Sigmoid colon (tissue), 7 donors: ENCODE data around the gene SDK2. TPM values are rescaled to one million over a fixed set of nuclear protein-coding genes. Genes with fewer than 3 reads are reported as not detected.

Experiments used
- DNase-seq: peaks from one replicate; pipeline ENCODE4 v3.0.0-alpha.2; 2019
- H3K27ac ChIP-seq, 4 donors: fragments of 200-600 bp; sonication (generic); one replicate each; pipeline ENCODE4 v1.5.1; 2016 to 2019; ENCODE audit warnings: mild to moderate bottlenecking in 1 of 4
- H3K27me3 ChIP-seq, 3 donors: fragments of 200-600 bp; sonication (generic); one replicate each; pipeline ENCODE4 v1.5.1; 2019; ENCODE audit warnings: mild to moderate bottlenecking in 1 of 3
- H3K36me3 ChIP-seq, 4 donors: fragments of 200-600 bp; sonication (generic); one replicate each; pipeline ENCODE4 v1.5.1; 2016 to 2019
- H3K4me1 ChIP-seq, 4 donors: fragments of 200-600 bp; sonication (generic); one replicate each; pipeline ENCODE4 v1.5.1; 2017 to 2019
- H3K4me3 ChIP-seq, 4 donors: fragments of 200-600 bp; sonication (generic); one replicate each; pipeline ENCODE4 v1.5.1; 2017 to 2019; ENCODE audit warnings: mild to moderate bottlenecking in 2 of 4, moderate library complexity in 1 of 4
- H3K9me3 ChIP-seq, 4 donors: fragments of 200-600 bp in 3 of 4; sonication (generic) in 3 of 4; one replicate each; pipeline versions ENCODE4 v1.5.1 to v1.6.1; 2013 to 2019
- CTCF ChIP-seq, 4 experiments: fragments of 450-650 bp in 3 of 4; fragments of 200-600 bp in 1 of 4; IDR thresholded peaks; one replicate each; pipeline ENCODE4 v1.5.1; 2016 to 2019; ENCODE audit warnings: antibody characterized with exemption in 4 of 4, mild to moderate bottlenecking in 3 of 4, moderate library complexity in 2 of 4
- EP300 ChIP-seq, 4 donors: sonication (generic); formaldehyde crosslinking; IDR thresholded peaks; one replicate each; pipeline ENCODE4 v1.6.1; 2017; ENCODE audit warnings: antibody characterized with exemption in 4 of 4
- POLR2A ChIP-seq, 2 donors: fragments of 450-650 bp; IDR thresholded peaks; one replicate each; pipeline ENCODE4 v1.6.1; 2016; ENCODE audit warnings: antibody characterized with exemption in 2 of 2, mild to moderate bottlenecking in 2 of 2, moderate library complexity in 2 of 2
- POLR2AphosphoS5 ChIP-seq, 4 donors: sonication (generic); formaldehyde crosslinking; IDR thresholded peaks; one replicate each; pipeline ENCODE4 v1.6.1; 2017; ENCODE audit warnings: antibody characterized with exemption in 4 of 4
- WGBS, 2 donors: extraction: QIAGEN DNeasy Blood & Tissue Kit; methylation state at CpG; one replicate each; pipeline ENCODE4 v1.1.7; 2013; 5-methylcytosine and 5-hydroxymethylcytosine counted together
- intact Hi-C: fragments of 100-400 bp; cut with DNase I; formaldehyde crosslinking; loops from one replicate; pipeline ENCODE4 v1.15.1; 2023
- polyA plus RNA-seq, 3 donors: library from polyadenylated mRNA; stranded (reverse); fragments of 200-250 nt; gene quantifications; one replicate each; pipeline ENCODE4 v1.2.3, GENCODE V29; 2013
- total RNA-seq, 4 donors: library from RNA; depleted of rRNA; stranded (reverse); fragments of >200 nt; gene quantifications; one replicate each; pipeline ENCODE4 v1.1.0, GENCODE V29; 2016
- donor health status: healthy with polysubstance abuse.
- donor health status: Bipolar disorder and iron deficiency.
- donor health status: healthy.

SDK2 gene
- total and polyA plus RNA-seq, 7 donors, result under 0.01 to 1.9 (median 0.71) TPM

GRCh38 chr17:73323409-73324159, 320.7 kb downstream of the SDK2 start:
- Histone ChIP-seq H3K27me3 (no peaks in the 10 kb centered on the region), H3K9me3 (no peaks in the 10 kb centered on the region), H3K27ac (no peak overlapping the region), H3K4me1 (peaks cover 0 to 15% (median 12%) of the 10 kb centered on the region in 4 donors), H3K4me3 (no peak overlapping the region), H3K36me3 (no peaks in the 10 kb centered on the region)
- 60 to 64% methylated on average over 5 of the region's 5 CpGs for WGBS, 2 donors
- DNase-seq, result no peak
- intact Hi-C loops, result no loop called here
- TF ChIP-seq EP300 (IDR thresholded peaks at IDR 0.05) (no peak), POLR2A (IDR thresholded peaks at IDR 0.05) (no peak), CTCF (IDR thresholded peaks at IDR 0.05) (no peak), POLR2AphosphoS5 (IDR thresholded peaks at IDR 0.05) (no peak)

DNA sequence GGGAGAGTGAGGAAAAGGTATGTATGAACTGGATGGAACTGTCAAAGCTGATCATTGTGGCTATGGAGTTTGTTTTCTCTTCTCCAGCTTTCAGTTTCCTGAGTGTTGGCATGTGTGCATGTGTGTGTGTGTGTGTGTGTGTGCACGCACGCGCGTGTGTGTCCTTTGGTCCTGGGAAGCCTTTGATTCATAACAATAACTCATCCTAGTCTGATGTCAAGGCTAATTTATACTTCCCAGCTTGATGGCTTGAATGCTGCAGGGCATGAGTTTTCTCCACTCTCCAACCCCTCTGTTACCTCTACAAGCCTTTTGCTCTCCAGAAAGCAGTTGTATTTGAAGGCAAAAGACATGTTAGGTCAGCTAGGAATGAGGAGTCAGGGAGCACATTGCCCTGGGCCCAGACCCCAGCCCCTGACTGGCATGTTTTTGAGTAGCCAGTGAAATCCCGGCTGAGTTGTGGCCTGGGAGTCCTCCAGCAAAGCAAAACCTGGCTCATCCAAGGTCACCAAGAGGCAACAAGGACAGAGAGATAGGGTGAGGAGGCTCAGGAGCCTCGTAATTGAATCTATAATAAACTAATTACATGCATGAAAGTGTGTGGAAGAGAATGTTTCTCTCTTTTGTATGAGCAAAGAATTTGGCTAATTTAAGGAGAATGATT, 323.5 kb downstream of the SDK2 start:
- no peak for DNase-seq
- H3K9me3 ChIP-seq, result no peaks in the 10 kb centered on the region
- no peak for TF ChIP-seq EP300 (IDR thresholded peaks at IDR 0.05)
- no peak for TF ChIP-seq CTCF (IDR thresholded peaks at IDR 0.05)
- TF ChIP-seq POLR2A (IDR thresholded peaks at IDR 0.05), result no peak
- no peak for TF ChIP-seq POLR2AphosphoS5 (IDR thresholded peaks at IDR 0.05)
- H3K36me3 ChIP-seq, result no peaks in the 10 kb centered on the region
- peaks cover 0 to 29% (median 25%) of the 10 kb centered on the region in 4 donors for H3K4me1 ChIP-seq
- 70 to 72% methylated on average over 6 of the region's 6 CpGs for WGBS, 2 donors
- H3K27ac ChIP-seq, result peak overlapping the region in 2 of 4 donors; percentile 11 to 43
- intact Hi-C loops, result no loop called here
- H3K4me3 ChIP-seq, result no peak overlapping the region
- no peaks in the 10 kb centered on the region for H3K27me3 ChIP-seq

GRCh38 chr17:73319766-73320165, 324.5 kb downstream of the SDK2 start:
- TF ChIP-seq CTCF (IDR thresholded peaks at IDR 0.05) (no peak), POLR2A (IDR thresholded peaks at IDR 0.05) (no peak), EP300 (IDR thresholded peaks at IDR 0.05) (no peak), POLR2AphosphoS5 (IDR thresholded peaks at IDR 0.05) (no peak)
- intact Hi-C loops, result no loop called here
- no peak overlapping the region for H3K27ac ChIP-seq
- WGBS, 2 donors, result 86 to 91% methylated on average over 3 of the region's 3 CpGs
- H3K4me3 ChIP-seq, result no peak overlapping the region
- no peaks in the 10 kb centered on the region for H3K9me3 ChIP-seq
- no peaks in the 10 kb centered on the region for H3K27me3 ChIP-seq
- peaks cover 0 to 20% (median 16%) of the 10 kb centered on the region in 4 donors for H3K4me1 ChIP-seq
- DNase-seq, result no peak
- no peaks in the 10 kb centered on the region for H3K36me3 ChIP-seq

DNA sequence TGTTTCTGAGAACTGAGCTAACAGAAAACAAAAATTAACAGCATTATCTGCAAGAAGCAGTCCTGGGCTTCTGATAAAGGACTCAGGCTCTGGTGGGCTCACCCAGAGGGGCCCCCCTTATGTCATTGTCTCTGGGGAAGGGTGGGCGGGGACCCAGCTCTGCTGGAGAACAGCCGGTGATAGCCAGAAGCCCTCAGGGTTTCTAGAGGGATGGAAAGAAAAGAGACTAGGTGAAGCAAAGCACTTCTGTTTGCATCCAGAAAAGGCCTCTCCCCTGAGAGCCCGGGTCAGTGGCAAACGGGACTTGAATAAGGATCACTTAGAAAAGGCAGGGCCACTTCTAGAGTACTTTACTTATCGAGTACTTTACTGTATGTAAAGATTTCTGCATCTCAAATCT, 325.4 kb downstream of the SDK2 start:
- TF ChIP-seq POLR2A (IDR thresholded peaks at IDR 0.05) (no peak), EP300 (IDR thresholded peaks at IDR 0.05) (no peak), CTCF (IDR thresholded peaks at IDR 0.05) (no peak), POLR2AphosphoS5 (IDR thresholded peaks at IDR 0.05) (no peak)
- Histone ChIP-seq H3K4me1 (peaks cover 0 to 19% (median 14%) of the 10 kb centered on the region in 4 donors), H3K9me3 (no peaks in the 10 kb centered on the region), H3K27me3 (no peaks in the 10 kb centered on the region), H3K36me3 (no peaks in the 10 kb centered on the region), H3K4me3 (no peak overlapping the region), H3K27ac (no peak overlapping the region)
- 70 to 78% methylated on average over 5 of the region's 5 CpGs for WGBS, 2 donors
- no peak for DNase-seq
- intact Hi-C loops, result no loop called here
